HG02943 (cell line): ENCODE measurements around the gene TBC1D9.
"Not testable (repeated sequence)": the region's sequence is repeated elsewhere in the genome, so short reads cannot be mapped to it uniquely, and the experiment has no call there.

Source experiments
- ATAC-seq: cut with Tn5 transposase; IDR thresholded peaks from one replicate; pipeline ENCODE4 v1.9.1; 2021; ENCODE audit warnings: mild to moderate bottlenecking, low read depth, moderate library complexity; ENCODE audit not compliant: unreplicated experiment

TBC1D9 gene

GRCh38 chr4:140754918-140755773 is 1.0 kb downstream of the TBC1D9 start:
- ATAC-seq, result no peak

GRCh38 chr4:140753329-140753728 is 2.9 kb downstream of the TBC1D9 start:
- ATAC-seq, result no peak

- ATAC-seq, result no peak
These were observed 3.7 kb downstream of the TBC1D9 start for GRCh38 chr4:140752291-140753068.

GRCh38 chr4:140750470-140750869 is 5.7 kb downstream of the TBC1D9 start:
- no peak for ATAC-seq

- ATAC-seq, result no peak
These were observed 8.0 kb downstream of the TBC1D9 start for GRCh38 chr4:140748171-140748570.

GRCh38 chr4:140746546-140746945 is 9.6 kb downstream of the TBC1D9 start:
- not testable (repeated sequence) for ATAC-seq

GRCh38 chr4:140744421-140744820 is 11.8 kb downstream of the TBC1D9 start:
- no peak for ATAC-seq

GRCh38 chr4:140743194-140743931 is 12.8 kb downstream of the TBC1D9 start:
- ATAC-seq, result peak; percentile 66

GRCh38 chr4:140742838-140743193 is 13.4 kb downstream of the TBC1D9 start:
- ATAC-seq, result peak; percentile 37

GRCh38 chr4:140740906-140741670 is 15.1 kb downstream of the TBC1D9 start:
- ATAC-seq, result no peak

- no peak for ATAC-seq
These were observed 15.8 kb downstream of the TBC1D9 start for GRCh38 chr4:140740422-140740821.

- no peak for ATAC-seq
These were observed 16.2 kb downstream of the TBC1D9 start for GRCh38 chr4:140739971-140740370.

- ATAC-seq, result no peak
These were observed 18.0 kb downstream of the TBC1D9 start for GRCh38 chr4:140738139-140738538.

- no peak for ATAC-seq
These were observed 19.4 kb downstream of the TBC1D9 start for GRCh38 chr4:140736669-140737343.

- ATAC-seq, result no peak
These were observed 20.3 kb downstream of the TBC1D9 start for GRCh38 chr4:140735779-140736391.

- ATAC-seq, result no peak
These were observed 20.9 kb downstream of the TBC1D9 start for GRCh38 chr4:140735317-140735716.

GRCh38 chr4:140732780-140733179 is 23.4 kb downstream of the TBC1D9 start:
- ATAC-seq, result no peak

- ATAC-seq, result no peak
These were observed 26.7 kb downstream of the TBC1D9 start for GRCh38 chr4:140729344-140730049.
